ENCODE measurements around the gene ATP2A1.
"Not testable (repeated sequence)": the region's sequence is repeated elsewhere in the genome, so short reads cannot be mapped to it uniquely, and the experiment has no call there.

ATP2A1 gene

GRCh38 chr16:28865722-28866453 is 12.4 kb upstream of the ATP2A1 start:
- Histone ChIP-seq H3K9ac (ENCODE audit: low read length) (no peak overlapping the region), H3K4me3 (ENCODE audit: low read length) (no peak overlapping the region), H3K27me3 (ENCODE audit: control insufficient read depth, insufficient read depth, low read length) (no peaks in the 10 kb centered on the region), H3K4me1 (ENCODE audit: control insufficient read depth, insufficient read depth, low read length) (peaks cover 8% of the 10 kb centered on the region), H3K36me3 (ENCODE audit: control insufficient read depth, insufficient read depth, low read length) (peaks cover 28% of the 10 kb centered on the region), H3K27ac (ENCODE audit: low read depth, low read length) (no peak overlapping the region)

GRCh38 chr16:28866454-28866804 is 11.9 kb upstream of the ATP2A1 start:
- H3K9ac ChIP-seq (ENCODE audit: low read length): no peak overlapping the region
- peaks cover 8% of the 10 kb centered on the region for H3K4me1 ChIP-seq (ENCODE audit: control insufficient read depth, insufficient read depth, low read length)
- H3K36me3 ChIP-seq (ENCODE audit: control insufficient read depth, insufficient read depth, low read length): peaks cover 32% of the 10 kb centered on the region
- no peak overlapping the region for H3K27ac ChIP-seq (ENCODE audit: low read depth, low read length)
- no peaks in the 10 kb centered on the region for H3K27me3 ChIP-seq (ENCODE audit: control insufficient read depth, insufficient read depth, low read length)
- H3K4me3 ChIP-seq (ENCODE audit: low read length): no peak overlapping the region

GRCh38 chr16:28867241-28867640 is 11.0 kb upstream of the ATP2A1 start:
- no peak overlapping the region for H3K4me3 ChIP-seq (ENCODE audit: low read length)
- no peak overlapping the region for H3K27ac ChIP-seq (ENCODE audit: low read depth, low read length)
- H3K36me3 ChIP-seq (ENCODE audit: control insufficient read depth, insufficient read depth, low read length): peaks cover 39% of the 10 kb centered on the region
- H3K4me1 ChIP-seq (ENCODE audit: control insufficient read depth, insufficient read depth, low read length): peaks cover 8% of the 10 kb centered on the region
- H3K9ac ChIP-seq (ENCODE audit: low read length): no peak overlapping the region
- no peaks in the 10 kb centered on the region for H3K27me3 ChIP-seq (ENCODE audit: control insufficient read depth, insufficient read depth, low read length)

GRCh38 chr16:28867646-28868045 is 10.6 kb upstream of the ATP2A1 start:
- H3K27ac ChIP-seq (ENCODE audit: low read depth, low read length); H3K27me3 ChIP-seq (ENCODE audit: control insufficient read depth, insufficient read depth, low read length); H3K9ac ChIP-seq (ENCODE audit: low read length); H3K4me1 ChIP-seq (ENCODE audit: control insufficient read depth, insufficient read depth, low read length); H3K4me3 ChIP-seq (ENCODE audit: low read length): not testable (repeated sequence)
- H3K36me3 ChIP-seq (ENCODE audit: control insufficient read depth, insufficient read depth, low read length): peaks cover 39% of the 10 kb centered on the region

GRCh38 chr16:28869201-28869600 is 9.1 kb upstream of the ATP2A1 start:
- Histone ChIP-seq H3K9ac (ENCODE audit: low read length) (no peak overlapping the region), H3K27me3 (ENCODE audit: control insufficient read depth, insufficient read depth, low read length) (no peaks in the 10 kb centered on the region), H3K27ac (ENCODE audit: low read depth, low read length) (no peak overlapping the region), H3K36me3 (ENCODE audit: control insufficient read depth, insufficient read depth, low read length) (peaks cover 39% of the 10 kb centered on the region), H3K4me1 (ENCODE audit: control insufficient read depth, insufficient read depth, low read length) (peaks cover 8% of the 10 kb centered on the region), H3K4me3 (ENCODE audit: low read length) (no peak overlapping the region)

GRCh38 chr16:28872952-28873351 is 5.3 kb upstream of the ATP2A1 start:
- H3K4me3 ChIP-seq (ENCODE audit: low read length): no peak overlapping the region
- H3K36me3 ChIP-seq (ENCODE audit: control insufficient read depth, insufficient read depth, low read length): peaks cover 33% of the 10 kb centered on the region
- H3K4me1 ChIP-seq (ENCODE audit: control insufficient read depth, insufficient read depth, low read length): no peaks in the 10 kb centered on the region
- H3K27me3 ChIP-seq (ENCODE audit: control insufficient read depth, insufficient read depth, low read length): no peaks in the 10 kb centered on the region
- no peak overlapping the region for H3K27ac ChIP-seq (ENCODE audit: low read depth, low read length)
- H3K9ac ChIP-seq (ENCODE audit: low read length): no peak overlapping the region

- Histone ChIP-seq H3K9ac (ENCODE audit: low read length) (no peak overlapping the region), H3K36me3 (ENCODE audit: control insufficient read depth, insufficient read depth, low read length) (peaks cover 31% of the 10 kb centered on the region), H3K4me1 (ENCODE audit: control insufficient read depth, insufficient read depth, low read length) (no peaks in the 10 kb centered on the region), H3K27ac (ENCODE audit: low read depth, low read length) (no peak overlapping the region), H3K27me3 (ENCODE audit: control insufficient read depth, insufficient read depth, low read length) (no peaks in the 10 kb centered on the region), H3K4me3 (ENCODE audit: low read length) (no peak overlapping the region)
Measured at GRCh38 chr16:28873543-28874201, 4.6 kb upstream of the ATP2A1 start.

- H3K27me3 ChIP-seq (ENCODE audit: control insufficient read depth, insufficient read depth, low read length): no peaks in the 10 kb centered on the region
- peaks cover 2% of the 10 kb centered on the region for H3K4me1 ChIP-seq (ENCODE audit: control insufficient read depth, insufficient read depth, low read length)
- H3K27ac ChIP-seq (ENCODE audit: low read depth, low read length): no peak overlapping the region
- H3K36me3 ChIP-seq (ENCODE audit: control insufficient read depth, insufficient read depth, low read length): peaks cover 24% of the 10 kb centered on the region
- H3K4me3 ChIP-seq (ENCODE audit: low read length): no peak overlapping the region
- no peak overlapping the region for H3K9ac ChIP-seq (ENCODE audit: low read length)
Measured at GRCh38 chr16:28874406-28874805, 3.9 kb upstream of the ATP2A1 start.

GRCh38 chr16:28875134-28876018 is 2.9 kb upstream of the ATP2A1 start:
- Histone ChIP-seq H3K4me1 (ENCODE audit: control insufficient read depth, insufficient read depth, low read length) (peaks cover 4% of the 10 kb centered on the region), H3K9ac (ENCODE audit: low read length) (no peak overlapping the region), H3K27me3 (ENCODE audit: control insufficient read depth, insufficient read depth, low read length) (no peaks in the 10 kb centered on the region), H3K4me3 (ENCODE audit: low read length) (no peak overlapping the region), H3K36me3 (ENCODE audit: control insufficient read depth, insufficient read depth, low read length) (peaks cover 14% of the 10 kb centered on the region), H3K27ac (ENCODE audit: low read depth, low read length) (no peak overlapping the region)

- no peak overlapping the region for H3K27ac ChIP-seq (ENCODE audit: low read depth, low read length)
- H3K9ac ChIP-seq (ENCODE audit: low read length): no peak overlapping the region
- H3K4me3 ChIP-seq (ENCODE audit: low read length): no peak overlapping the region
- peaks cover 8% of the 10 kb centered on the region for H3K36me3 ChIP-seq (ENCODE audit: control insufficient read depth, insufficient read depth, low read length)
- H3K4me1 ChIP-seq (ENCODE audit: control insufficient read depth, insufficient read depth, low read length): peaks cover 4% of the 10 kb centered on the region
- H3K27me3 ChIP-seq (ENCODE audit: control insufficient read depth, insufficient read depth, low read length): no peaks in the 10 kb centered on the region
Measured at GRCh38 chr16:28876019-28876659, 2.1 kb upstream of the ATP2A1 start.

GRCh38 chr16:28876973-28877654 is 1.2 kb upstream of the ATP2A1 start:
- Histone ChIP-seq H3K36me3 (ENCODE audit: control insufficient read depth, insufficient read depth, low read length) (peaks cover under 1% of the 10 kb centered on the region), H3K27ac (ENCODE audit: low read depth, low read length) (no peak overlapping the region), H3K9ac (ENCODE audit: low read length) (no peak overlapping the region), H3K27me3 (ENCODE audit: control insufficient read depth, insufficient read depth, low read length) (no peaks in the 10 kb centered on the region), H3K4me3 (ENCODE audit: low read length) (no peak overlapping the region), H3K4me1 (ENCODE audit: control insufficient read depth, insufficient read depth, low read length) (peaks cover 4% of the 10 kb centered on the region)

GRCh38 chr16:28877655-28878000 is 660 bp upstream of the ATP2A1 start:
- no peak overlapping the region for H3K4me3 ChIP-seq (ENCODE audit: low read length)
- H3K4me1 ChIP-seq (ENCODE audit: control insufficient read depth, insufficient read depth, low read length): peaks cover 4% of the 10 kb centered on the region
- H3K36me3 ChIP-seq (ENCODE audit: control insufficient read depth, insufficient read depth, low read length): no peaks in the 10 kb centered on the region
- H3K27me3 ChIP-seq (ENCODE audit: control insufficient read depth, insufficient read depth, low read length): peaks cover 3% of the 10 kb centered on the region
- H3K27ac ChIP-seq (ENCODE audit: low read depth, low read length): no peak overlapping the region
- H3K9ac ChIP-seq (ENCODE audit: low read length): no peak overlapping the region

Measured in rectal smooth muscle tissue (tissue), 1 donor.